Measurements from ENCODE around the gene ZNF639.
"Not testable (repeated sequence)": the region's sequence is repeated elsewhere in the genome, so short reads cannot be mapped to it uniquely, and the experiment has no call there.

The ZNF639 gene

GRCh38 chr3:179322286-179323196 lies at the start of gene ZNF639:
Gene ZNF639, plus strand, starts transcription at chr3:179323031. Its CDS starts 5,263 bp downstream, at chr3:179328294.
- DNase-seq (ENCODE audit: low spot score), result peak; percentile 87

- not testable (repeated sequence) for DNase-seq (ENCODE audit: low spot score)
These were observed 48.4 kb upstream of the ZNF639 start for GRCh38 chr3:179274434-179274833.

GRCh38 chr3:179276001-179276400 lies 46.8 kb upstream of the ZNF639 start:
- no peak for DNase-seq (ENCODE audit: low spot score)

GRCh38 chr3:179276743-179277142 lies 46.1 kb upstream of the ZNF639 start:
- no peak for DNase-seq (ENCODE audit: low spot score)

GRCh38 chr3:179278151-179278550 lies 44.7 kb upstream of the ZNF639 start:
- no peak for DNase-seq (ENCODE audit: low spot score)

- DNase-seq (ENCODE audit: low spot score), result no peak
These were observed 43.7 kb upstream of the ZNF639 start for GRCh38 chr3:179278932-179279693.

GRCh38 chr3:179279837-179280236 lies 43.0 kb upstream of the ZNF639 start:
- DNase-seq (ENCODE audit: low spot score), result no peak

- no peak for DNase-seq (ENCODE audit: low spot score)
These were observed 41.0 kb upstream of the ZNF639 start for GRCh38 chr3:179281825-179282224.

- DNase-seq (ENCODE audit: low spot score), result no peak
These were observed 36.5 kb upstream of the ZNF639 start for GRCh38 chr3:179286331-179286730.

GRCh38 chr3:179288845-179289244 lies 34.0 kb upstream of the ZNF639 start:
- DNase-seq (ENCODE audit: low spot score), result no peak

GRCh38 chr3:179289295-179289694 lies 33.5 kb upstream of the ZNF639 start:
- no peak for DNase-seq (ENCODE audit: low spot score)

GRCh38 chr3:179292450-179292849 lies 30.4 kb upstream of the ZNF639 start:
- no peak for DNase-seq (ENCODE audit: low spot score)

- DNase-seq (ENCODE audit: low spot score), result no peak
These were observed 24.7 kb upstream of the ZNF639 start for GRCh38 chr3:179297971-179298725.

- no peak for DNase-seq (ENCODE audit: low spot score)
These were observed 23.5 kb upstream of the ZNF639 start for GRCh38 chr3:179299316-179299715.

GRCh38 chr3:179299999-179300613 lies 22.7 kb upstream of the ZNF639 start:
- no peak for DNase-seq (ENCODE audit: low spot score)

- no peak for DNase-seq (ENCODE audit: low spot score)
These were observed 21.2 kb upstream of the ZNF639 start for GRCh38 chr3:179301645-179302044.

- DNase-seq (ENCODE audit: low spot score), result no peak
These were observed 20.7 kb upstream of the ZNF639 start for GRCh38 chr3:179302111-179302510.

GRCh38 chr3:179304605-179305004 lies 18.2 kb upstream of the ZNF639 start:
- DNase-seq (ENCODE audit: low spot score), result no peak

- DNase-seq (ENCODE audit: low spot score), result not testable (repeated sequence)
These were observed 15.5 kb upstream of the ZNF639 start for GRCh38 chr3:179307362-179307761.

GRCh38 chr3:179308001-179308400 lies 14.8 kb upstream of the ZNF639 start:
- no peak for DNase-seq (ENCODE audit: low spot score)

- no peak for DNase-seq (ENCODE audit: low spot score)
These were observed 13.4 kb upstream of the ZNF639 start for GRCh38 chr3:179309225-179310078.

All from HuH-7.5 (cell line).